NCI-H82 treated with DMSO at 0.1 percent for 48 hours (cell line): Measurements from ENCODE around the gene APOBEC3A.
"Not testable (repeated sequence)": the region's sequence is repeated elsewhere in the genome, so short reads cannot be mapped to it uniquely, and the experiment has no call there.

Experiments
- DNase-seq: peaks from one replicate; lab custom pipeline; 2025; ENCODE audit not compliant: unreplicated experiment; lab: John Stamatoyannopoulos, UW

The APOBEC3A gene

GRCh38 chr22:38957808-38958650, 620 bp downstream of the APOBEC3A start:
- DNase-seq, result no peak

- not testable (repeated sequence) for DNase-seq
Observed at GRCh38 chr22:38958651-38958943, 1.2 kb downstream of the APOBEC3A start.

- no peak for DNase-seq
Observed at GRCh38 chr22:38959590-38959989, 2.2 kb downstream of the APOBEC3A start.

- DNase-seq, result not testable (repeated sequence)
Observed at GRCh38 chr22:38960673-38961072, 3.3 kb downstream of the APOBEC3A start.

GRCh38 chr22:38963291-38963738, 5.9 kb downstream of the APOBEC3A start:
- not testable (repeated sequence) for DNase-seq

- DNase-seq, result no peak
Observed at GRCh38 chr22:38963872-38964271, 6.5 kb downstream of the APOBEC3A start.

GRCh38 chr22:38964306-38964705, 6.9 kb downstream of the APOBEC3A start:
- no peak for DNase-seq

GRCh38 chr22:38964989-38965388, 7.6 kb downstream of the APOBEC3A start:
- no peak for DNase-seq

GRCh38 chr22:38965614-38966379, 8.4 kb downstream of the APOBEC3A start:
- DNase-seq, result no peak

GRCh38 chr22:38966380-38966702, 8.9 kb downstream of the APOBEC3A start:
- DNase-seq, result no peak

GRCh38 chr22:38966942-38967341, 9.5 kb downstream of the APOBEC3A start:
- DNase-seq, result no peak

GRCh38 chr22:38967451-38968450, 10.3 kb downstream of the APOBEC3A start:
- DNase-seq, result no peak

- no peak for DNase-seq
Observed at GRCh38 chr22:38968801-38969200, 11.4 kb downstream of the APOBEC3A start.

GRCh38 chr22:38970551-38970950, 13.1 kb downstream of the APOBEC3A start:
- DNase-seq, result no peak

- DNase-seq, result no peak
Observed at GRCh38 chr22:38971202-38971601, 13.8 kb downstream of the APOBEC3A start.

GRCh38 chr22:38971791-38972190, 14.4 kb downstream of the APOBEC3A start:
- DNase-seq, result no peak

GRCh38 chr22:38972558-38972957, 15.1 kb downstream of the APOBEC3A start:
- no peak for DNase-seq

GRCh38 chr22:38973289-38974169, 16.1 kb downstream of the APOBEC3A start:
- no peak for DNase-seq

- no peak for DNase-seq
Observed at GRCh38 chr22:38974170-38974825, 16.9 kb downstream of the APOBEC3A start.

GRCh38 chr22:38974826-38975175, 17.4 kb downstream of the APOBEC3A start:
- DNase-seq, result no peak
